PC-3 (cell line): ENCODE results near the gene PLPP7.

ENCODE experiments used
- EZH2 ChIP-seq: fragments of 300-600 bp; sonication (generic); IDR thresholded peaks from one replicate; pipeline ENCODE4 v1.6.1; 2017; ENCODE audit warnings: antibody characterized with exemption, mild to moderate bottlenecking, low read length; ENCODE audit not compliant: unreplicated experiment
- EZH2phosphoT487 ChIP-seq: fragments of 300-600 bp; sonication (generic); IDR thresholded peaks from 2 replicates; pipeline ENCODE4 v1.6.1; 2018; ENCODE audit warnings: mild to moderate bottlenecking, antibody characterized with exemption, low read length, borderline replicate concordance
- TF ChIP-seq, protein P1 (sequence below): fragments of 300-600 bp; sonication (generic); conservative IDR thresholded peaks from 2 replicates; pipeline ENCODE4 v1.5.1; 2017; ENCODE audit warnings: antibody characterized with exemption, low read depth, mild to moderate bottlenecking, low read length

DNA sequence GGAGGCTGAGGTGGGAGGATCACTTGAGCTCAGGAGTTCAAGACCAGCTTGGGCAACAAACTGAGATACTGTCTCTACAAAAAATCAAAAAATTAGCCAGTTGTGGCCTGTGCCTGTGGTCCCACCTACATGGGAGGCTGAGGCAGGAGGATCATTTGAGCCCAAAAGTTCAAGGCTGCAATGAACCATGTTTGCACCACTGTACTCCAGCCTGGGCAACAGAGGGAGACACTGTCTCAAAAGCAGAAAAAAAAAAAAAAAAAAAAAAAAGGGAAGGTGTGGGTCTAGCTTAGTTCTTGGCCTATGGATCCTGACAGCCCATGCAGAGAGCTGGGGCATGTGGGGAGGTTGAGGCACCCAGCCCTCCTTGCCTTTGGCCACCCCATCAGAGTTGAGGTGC, 10.9 kb downstream of the PLPP7 start:
- TF ChIP-seq, protein P1, sequence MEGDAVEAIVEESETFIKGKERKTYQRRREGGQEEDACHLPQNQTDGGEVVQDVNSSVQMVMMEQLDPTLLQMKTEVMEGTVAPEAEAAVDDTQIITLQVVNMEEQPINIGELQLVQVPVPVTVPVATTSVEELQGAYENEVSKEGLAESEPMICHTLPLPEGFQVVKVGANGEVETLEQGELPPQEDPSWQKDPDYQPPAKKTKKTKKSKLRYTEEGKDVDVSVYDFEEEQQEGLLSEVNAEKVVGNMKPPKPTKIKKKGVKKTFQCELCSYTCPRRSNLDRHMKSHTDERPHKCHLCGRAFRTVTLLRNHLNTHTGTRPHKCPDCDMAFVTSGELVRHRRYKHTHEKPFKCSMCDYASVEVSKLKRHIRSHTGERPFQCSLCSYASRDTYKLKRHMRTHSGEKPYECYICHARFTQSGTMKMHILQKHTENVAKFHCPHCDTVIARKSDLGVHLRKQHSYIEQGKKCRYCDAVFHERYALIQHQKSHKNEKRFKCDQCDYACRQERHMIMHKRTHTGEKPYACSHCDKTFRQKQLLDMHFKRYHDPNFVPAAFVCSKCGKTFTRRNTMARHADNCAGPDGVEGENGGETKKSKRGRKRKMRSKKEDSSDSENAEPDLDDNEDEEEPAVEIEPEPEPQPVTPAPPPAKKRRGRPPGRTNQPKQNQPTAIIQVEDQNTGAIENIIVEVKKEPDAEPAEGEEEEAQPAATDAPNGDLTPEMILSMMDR = no peak
- TF ChIP-seq EZH2 = no peak
- no peak for TF ChIP-seq EZH2phosphoT487
